Measurements from ENCODE around the gene KRTAP4-3.
"Not testable (repeated sequence)": the region's sequence is repeated elsewhere in the genome, so short reads cannot be mapped to it uniquely, and the experiment has no call there.

The KRTAP4-3 gene

DNA sequence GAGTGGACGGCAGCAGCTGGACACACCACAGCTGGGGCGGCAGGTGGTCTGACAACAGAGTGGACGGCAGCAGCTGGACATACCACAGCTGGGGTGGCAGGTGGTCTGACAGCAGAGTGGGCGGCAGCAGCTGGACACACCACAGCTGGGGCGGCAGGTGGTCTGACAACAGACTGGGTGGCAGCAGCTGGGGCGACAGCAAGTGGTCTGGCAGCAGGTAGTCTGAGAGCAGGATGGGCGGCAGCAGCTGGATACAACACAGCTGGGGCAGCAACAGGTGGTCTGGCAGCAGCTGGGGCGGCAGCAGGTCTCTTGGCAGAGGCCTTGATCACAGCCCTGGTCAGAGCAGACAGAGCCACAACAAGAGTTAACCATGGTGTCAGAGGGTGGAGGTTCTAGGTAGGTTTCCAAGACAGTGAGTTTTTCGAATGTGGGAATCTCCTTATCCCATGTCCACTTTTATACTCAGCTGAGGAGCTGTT is 16.5 kb upstream of the KRTAP4-3 start, which contains the start of gene KRTAP4-1:
TSS of gene KRTAP4-1 (minus strand) at position 432 of the 482 bp plus-strand sequence. CDS start at position 375, 57 bp downstream.
- no peak within 1 kb of the TSS for H3K27ac ChIP-seq (ENCODE audit: low read depth, low read length, severe bottlenecking)
- 83 to 93% methylated on average over 5 to 6 of the region's 9 CpGs for WGBS, 2 experiments (ENCODE audit: insufficient coverage in 2 of 2)

DNA sequence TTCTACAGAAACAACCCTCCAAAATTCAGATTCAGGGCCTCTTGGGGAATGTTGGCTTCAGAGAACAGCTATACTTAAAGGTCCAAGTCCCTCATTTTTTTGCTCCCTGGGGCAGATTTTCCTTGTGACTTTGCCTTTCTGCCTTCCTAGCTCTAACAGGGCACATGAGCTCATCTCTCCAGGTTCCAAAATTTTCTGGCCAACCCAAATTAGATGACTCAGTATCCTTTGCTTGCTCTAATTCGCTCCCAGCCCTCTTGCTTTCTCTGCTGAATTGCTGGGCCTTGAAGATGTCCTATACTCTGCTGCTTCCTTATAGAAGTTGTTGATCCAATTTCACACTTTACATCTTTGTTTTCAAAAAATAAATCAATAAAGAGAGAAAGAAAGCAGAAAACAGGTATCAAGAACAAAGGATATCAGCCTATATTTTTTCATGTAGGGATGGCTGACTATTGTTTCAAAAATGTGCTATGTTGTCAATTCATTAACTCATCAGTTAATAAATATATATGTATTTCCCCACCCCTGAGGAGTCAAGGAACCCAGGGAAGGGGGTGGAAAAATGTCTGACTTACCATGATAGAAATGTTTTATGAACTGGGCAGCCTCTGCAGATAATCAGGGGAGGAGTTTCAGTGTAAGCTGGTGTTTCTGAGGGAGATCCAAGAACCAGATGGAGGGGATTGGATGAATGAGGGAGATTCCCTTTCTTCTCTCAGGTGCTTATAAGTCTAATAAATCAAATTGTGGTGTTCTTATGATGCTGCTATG is 11.0 kb upstream of the KRTAP4-3 start:
- H3K36me3 ChIP-seq (ENCODE audit: control insufficient read depth, insufficient read depth, low read length), result no peaks in the 10 kb centered on the region
- 80% methylated on average over 1 of the region's 1 CpG; no CpG with 5 or more reads in 1 of the 2 experiments for WGBS, 2 experiments (ENCODE audit: insufficient coverage in 2 of 2)
- H3K9me3 ChIP-seq (ENCODE audit: control insufficient read depth, low read length), result no peaks in the 10 kb centered on the region
- no peak overlapping the region for H3K27ac ChIP-seq (ENCODE audit: low read depth, low read length, severe bottlenecking)
- no peaks in the 10 kb centered on the region for H3K4me1 ChIP-seq (ENCODE audit: control insufficient read depth, insufficient read depth, low read length, poor library complexity, severe bottlenecking)
- no peak overlapping the region for H3K4me3 ChIP-seq (ENCODE audit: extremely low read depth, insufficient read depth, low read length, poor library complexity, severe bottlenecking)

More for the DNA sequence above, 16.5 kb upstream of the KRTAP4-3 start, which contains the start of gene KRTAP4-1:
- Histone ChIP-seq H3K36me3 (ENCODE audit: control insufficient read depth, insufficient read depth, low read length) (no peaks in the 10 kb centered on the region), H3K4me3 (ENCODE audit: extremely low read depth, insufficient read depth, low read length, poor library complexity, severe bottlenecking) (no peak within 1 kb of the TSS), H3K9me3 (ENCODE audit: control insufficient read depth, low read length) (no peaks in the 10 kb centered on the region), H3K4me1 (ENCODE audit: control insufficient read depth, insufficient read depth, low read length, poor library complexity, severe bottlenecking) (no peaks in the 10 kb centered on the region)

DNA sequence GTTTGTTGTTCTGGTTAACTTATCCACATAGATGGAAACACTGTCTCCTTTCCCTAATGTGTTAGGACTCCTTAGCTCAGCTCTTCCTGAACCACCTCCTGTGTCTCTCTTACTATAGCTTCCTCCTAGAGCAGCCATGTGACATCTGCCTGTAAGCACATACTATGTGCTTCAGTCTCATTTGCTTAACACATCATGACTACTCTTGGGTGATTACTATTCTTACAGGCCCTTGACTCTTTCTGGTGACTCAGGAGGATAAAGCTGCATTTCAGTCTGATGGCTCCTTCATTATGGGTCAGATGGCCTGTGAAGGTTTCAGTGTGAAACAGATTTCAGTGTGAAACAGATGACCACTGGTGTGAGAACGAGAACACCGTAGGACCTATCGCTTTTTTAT is 10.3 kb upstream of the KRTAP4-3 start:
- 100% methylated on average over 2 of the region's 3 CpGs for WGBS, 2 experiments (ENCODE audit: insufficient coverage in 2 of 2)
- H3K4me1 ChIP-seq (ENCODE audit: control insufficient read depth, insufficient read depth, low read length, poor library complexity, severe bottlenecking), result no peaks in the 10 kb centered on the region
- no peaks in the 10 kb centered on the region for H3K9me3 ChIP-seq (ENCODE audit: control insufficient read depth, low read length)
- H3K4me3 ChIP-seq (ENCODE audit: extremely low read depth, insufficient read depth, low read length, poor library complexity, severe bottlenecking), result no peak overlapping the region
- H3K36me3 ChIP-seq (ENCODE audit: control insufficient read depth, insufficient read depth, low read length), result no peaks in the 10 kb centered on the region
- no peak overlapping the region for H3K27ac ChIP-seq (ENCODE audit: low read depth, low read length, severe bottlenecking)

DNA sequence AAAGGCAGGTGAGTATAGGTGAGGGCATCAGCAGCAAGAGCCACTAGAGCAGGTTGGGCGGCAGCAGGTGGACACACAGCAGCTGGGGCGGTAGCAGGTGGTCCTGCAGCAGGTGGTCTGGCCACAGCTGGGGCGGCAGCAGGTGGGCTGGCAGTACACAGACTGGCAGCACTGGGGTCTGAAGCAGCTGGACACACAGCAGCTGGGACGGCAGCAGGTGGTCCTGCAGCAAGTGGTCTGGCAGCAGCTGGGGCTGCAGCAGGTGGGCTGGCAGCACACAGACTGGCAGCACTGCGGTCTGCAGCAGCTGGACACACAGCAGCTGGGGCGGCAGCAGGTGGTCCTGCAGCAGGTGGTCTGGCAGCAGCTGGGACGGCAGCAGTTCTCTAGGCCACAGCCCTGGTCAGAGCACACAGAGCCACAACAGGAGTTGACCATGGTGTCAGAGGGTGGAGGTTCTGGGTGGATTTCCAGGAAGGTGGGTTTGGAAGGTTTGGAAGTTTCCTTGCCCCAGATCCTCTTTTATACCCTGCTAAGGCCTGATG is 9.8 kb upstream of the KRTAP4-3 start, which contains the start of gene KRTAP4-2:
TSS of gene KRTAP4-2 (minus strand) at position 495 of the 545 bp plus-strand sequence. CDS start at position 438, 57 bp downstream.
- H3K9me3 ChIP-seq (ENCODE audit: control insufficient read depth, low read length), result no peaks in the 10 kb centered on the region
- no peak within 1 kb of the TSS for H3K4me3 ChIP-seq (ENCODE audit: extremely low read depth, insufficient read depth, low read length, poor library complexity, severe bottlenecking)
- no peaks in the 10 kb centered on the region for H3K4me1 ChIP-seq (ENCODE audit: control insufficient read depth, insufficient read depth, low read length, poor library complexity, severe bottlenecking)
- no peaks in the 10 kb centered on the region for H3K36me3 ChIP-seq (ENCODE audit: control insufficient read depth, insufficient read depth, low read length)
- 94 to 97% methylated on average over 4 of the region's 7 CpGs for WGBS, 2 experiments (ENCODE audit: insufficient coverage in 2 of 2)
- no peak within 1 kb of the TSS for H3K27ac ChIP-seq (ENCODE audit: low read depth, low read length, severe bottlenecking)

DNA sequence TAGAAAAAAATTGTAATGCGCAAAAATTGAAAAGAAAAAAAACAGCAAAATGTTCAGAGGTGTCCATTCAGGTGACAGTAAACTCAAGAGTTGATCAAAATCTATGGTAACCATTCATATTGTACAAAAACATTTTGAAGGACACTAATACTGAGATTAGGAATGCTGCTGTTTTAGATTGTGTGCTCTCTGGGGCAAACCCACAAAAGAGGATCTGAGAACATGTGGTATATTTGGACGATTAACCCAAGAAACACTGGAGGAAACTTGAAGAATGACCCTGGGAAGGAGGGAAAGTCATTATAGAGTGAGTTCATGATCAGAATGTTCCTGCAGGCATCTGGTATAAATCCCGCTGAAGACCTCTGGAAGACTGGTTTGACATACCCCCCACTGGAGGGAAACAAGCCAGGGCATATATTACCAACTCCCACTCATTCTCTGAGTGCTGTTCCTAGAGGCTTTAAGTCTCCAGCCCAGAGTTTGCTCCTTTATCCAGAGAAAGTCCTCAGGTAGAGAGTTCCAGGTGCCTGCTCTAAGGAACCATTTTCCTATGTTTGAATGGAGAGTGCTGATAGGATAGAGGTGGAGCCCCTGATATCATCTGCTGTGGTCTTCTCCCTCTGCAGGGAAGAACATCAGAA is 8.8 kb upstream of the KRTAP4-3 start:
- Histone ChIP-seq H3K4me3 (ENCODE audit: extremely low read depth, insufficient read depth, low read length, poor library complexity, severe bottlenecking) (no peak overlapping the region), H3K4me1 (ENCODE audit: control insufficient read depth, insufficient read depth, low read length, poor library complexity, severe bottlenecking) (no peaks in the 10 kb centered on the region), H3K36me3 (ENCODE audit: control insufficient read depth, insufficient read depth, low read length) (no peaks in the 10 kb centered on the region), H3K27ac (ENCODE audit: low read depth, low read length, severe bottlenecking) (no peak overlapping the region), H3K9me3 (ENCODE audit: control insufficient read depth, low read length) (no peaks in the 10 kb centered on the region)
- WGBS, 2 experiments (ENCODE audit: insufficient coverage in 2 of 2), result 77 to 86% methylated on average over 2 to 3 of the region's 3 CpGs

DNA sequence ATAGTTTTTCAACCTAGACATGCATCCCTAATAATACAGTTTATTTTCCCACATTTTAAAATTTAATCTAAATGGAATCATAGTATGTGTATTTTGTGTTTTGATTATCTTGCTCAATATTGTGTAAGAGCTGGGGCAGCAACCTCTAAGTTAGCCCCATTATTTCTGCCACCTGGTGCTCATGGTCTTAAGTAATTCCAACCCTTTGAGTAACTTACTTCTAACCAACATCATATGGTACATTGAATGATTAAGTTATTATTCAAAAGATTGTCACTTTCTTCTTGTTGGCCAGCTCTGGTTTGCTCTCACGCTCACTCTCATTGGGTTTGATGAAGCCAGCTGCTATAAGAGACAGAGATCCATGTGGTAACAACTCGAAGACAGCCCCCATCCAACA is 3.9 kb upstream of the KRTAP4-3 start:
- 67 to 89% methylated on average over 1 of the region's 2 CpGs for WGBS, 2 experiments (ENCODE audit: insufficient coverage in 2 of 2)
- H3K36me3 ChIP-seq (ENCODE audit: control insufficient read depth, insufficient read depth, low read length), result no peaks in the 10 kb centered on the region
- H3K27ac ChIP-seq (ENCODE audit: low read depth, low read length, severe bottlenecking), result no peak overlapping the region
- H3K4me3 ChIP-seq (ENCODE audit: extremely low read depth, insufficient read depth, low read length, poor library complexity, severe bottlenecking), result no peak overlapping the region
- no peaks in the 10 kb centered on the region for H3K9me3 ChIP-seq (ENCODE audit: control insufficient read depth, low read length)
- H3K4me1 ChIP-seq (ENCODE audit: control insufficient read depth, insufficient read depth, low read length, poor library complexity, severe bottlenecking), result no peaks in the 10 kb centered on the region

DNA sequence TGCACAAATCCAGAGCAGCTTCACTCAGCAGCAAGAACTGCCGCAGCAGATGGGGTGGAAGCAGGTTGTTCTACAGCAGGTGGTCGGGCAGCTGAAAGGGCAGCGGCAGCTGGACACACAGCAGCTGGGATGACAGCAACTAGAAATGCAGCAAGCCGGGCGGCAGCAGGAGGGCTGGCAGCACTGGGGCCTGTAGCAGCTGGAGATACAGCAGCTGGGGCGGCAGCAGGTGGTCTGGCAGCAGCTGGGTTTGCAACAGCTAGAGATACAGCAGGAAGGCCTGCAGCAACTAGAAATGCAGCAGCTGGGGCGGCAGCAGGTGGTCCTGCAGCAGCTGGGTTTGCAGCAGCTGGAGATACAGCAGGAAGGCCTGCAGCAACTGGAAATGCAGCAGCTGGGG is 460 bp downstream of the KRTAP4-3 start:
- WGBS, 2 experiments (ENCODE audit: insufficient coverage in 2 of 2), result 69 to 91% methylated on average over 5 to 7 of the region's 7 CpGs
- H3K27ac ChIP-seq (ENCODE audit: low read depth, low read length, severe bottlenecking), result no peak overlapping the region

DNA sequence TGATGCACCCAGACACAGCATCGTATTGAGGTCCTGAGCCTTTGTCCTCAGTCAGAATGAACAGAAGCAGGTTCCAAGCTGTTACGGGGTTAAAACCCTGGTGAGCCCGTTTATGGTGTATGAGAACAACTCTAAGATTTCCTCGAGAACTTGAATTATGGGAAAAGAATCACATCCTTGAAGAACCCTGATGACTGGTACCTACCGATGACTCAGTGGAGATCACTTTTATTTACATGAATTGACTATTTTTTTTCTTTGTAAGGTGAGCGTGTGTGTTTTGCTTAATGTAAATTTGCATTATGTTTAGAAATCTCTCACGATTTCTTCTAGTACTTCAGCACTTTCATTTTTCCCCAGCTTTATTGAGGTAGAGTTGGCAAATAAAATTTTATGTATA is 4.2 kb downstream of the KRTAP4-3 start:
- 81 to 90% methylated on average over 4 to 5 of the region's 7 CpGs for WGBS, 2 experiments (ENCODE audit: insufficient coverage in 2 of 2)

More for the DNA sequence above, 460 bp downstream of the KRTAP4-3 start:
- no peak overlapping the region for H3K4me3 ChIP-seq (ENCODE audit: extremely low read depth, insufficient read depth, low read length, poor library complexity, severe bottlenecking)
- H3K4me1 ChIP-seq (ENCODE audit: control insufficient read depth, insufficient read depth, low read length, poor library complexity, severe bottlenecking), result no peaks in the 10 kb centered on the region
- H3K36me3 ChIP-seq (ENCODE audit: control insufficient read depth, insufficient read depth, low read length), result no peaks in the 10 kb centered on the region
- H3K9me3 ChIP-seq (ENCODE audit: control insufficient read depth, low read length), result no peaks in the 10 kb centered on the region

DNA sequence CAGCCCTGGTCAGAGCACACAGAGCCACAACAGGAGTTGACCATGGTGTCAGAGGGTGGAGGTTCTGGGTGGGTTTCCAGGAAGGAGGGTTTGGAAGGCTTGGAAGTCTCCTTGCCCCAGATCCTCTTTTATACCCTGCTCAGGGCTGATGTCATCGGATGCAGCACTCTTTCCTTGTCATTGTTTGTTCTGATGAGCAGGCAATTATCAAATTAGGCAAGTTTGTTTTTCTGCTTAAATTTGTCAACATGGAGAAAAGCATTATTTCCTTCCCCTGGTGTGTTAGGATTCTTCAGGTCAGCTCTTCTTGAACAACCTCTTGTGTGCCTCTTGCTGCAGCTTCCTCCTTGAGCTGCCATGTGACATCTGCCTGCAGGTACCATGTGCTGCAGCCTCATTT is 7.4 kb downstream of the KRTAP4-3 start, which contains the start of gene KRTAP4-4:
TSS of gene KRTAP4-4 (minus strand) at position 101 of the 400 bp plus-strand sequence. CDS start at position 44, 57 bp downstream.
- H3K4me3 ChIP-seq (ENCODE audit: extremely low read depth, insufficient read depth, low read length, poor library complexity, severe bottlenecking), result no peak within 1 kb of the TSS
- 100% methylated on average over 1 of the region's 1 CpG; no CpG with 5 or more reads in 1 of the 2 experiments for WGBS, 2 experiments (ENCODE audit: insufficient coverage in 2 of 2)
- H3K9me3 ChIP-seq (ENCODE audit: control insufficient read depth, low read length), result no peaks in the 10 kb centered on the region
- no peaks in the 10 kb centered on the region for H3K4me1 ChIP-seq (ENCODE audit: control insufficient read depth, insufficient read depth, low read length, poor library complexity, severe bottlenecking)
- H3K27ac ChIP-seq (ENCODE audit: low read depth, low read length, severe bottlenecking), result no peak within 1 kb of the TSS
- H3K36me3 ChIP-seq (ENCODE audit: control insufficient read depth, insufficient read depth, low read length), result no peaks in the 10 kb centered on the region

More for the DNA sequence above, 4.2 kb downstream of the KRTAP4-3 start:
- no peaks in the 10 kb centered on the region for H3K4me1 ChIP-seq (ENCODE audit: control insufficient read depth, insufficient read depth, low read length, poor library complexity, severe bottlenecking)
- no peaks in the 10 kb centered on the region for H3K9me3 ChIP-seq (ENCODE audit: control insufficient read depth, low read length)
- H3K27ac ChIP-seq (ENCODE audit: low read depth, low read length, severe bottlenecking), result no peak overlapping the region
- no peak overlapping the region for H3K4me3 ChIP-seq (ENCODE audit: extremely low read depth, insufficient read depth, low read length, poor library complexity, severe bottlenecking)
- H3K36me3 ChIP-seq (ENCODE audit: control insufficient read depth, insufficient read depth, low read length), result no peaks in the 10 kb centered on the region

DNA sequence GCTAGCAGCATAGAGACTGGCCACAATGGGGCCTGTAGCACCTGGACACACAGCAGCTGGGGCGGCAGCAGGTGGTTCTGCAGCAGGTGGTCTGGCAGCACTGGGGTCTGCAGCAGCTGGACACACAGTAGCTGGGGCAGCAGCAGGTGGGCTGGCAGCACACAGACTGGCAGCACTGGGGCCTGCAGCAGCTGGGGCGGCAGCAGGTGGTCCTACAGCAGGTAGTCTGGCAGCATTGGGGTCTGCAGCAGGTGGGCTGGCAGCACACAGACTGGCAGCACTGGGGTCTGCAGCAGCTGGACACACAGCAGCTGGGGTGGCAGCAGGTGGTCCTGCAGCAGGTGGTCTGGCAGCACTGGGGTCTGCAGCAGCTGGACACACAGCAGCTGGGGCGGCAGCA is 7.8 kb downstream of the KRTAP4-3 start:
- not testable (repeated sequence) for H3K36me3 ChIP-seq (ENCODE audit: control insufficient read depth, insufficient read depth, low read length); H3K27ac ChIP-seq (ENCODE audit: low read depth, low read length, severe bottlenecking); H3K4me1 ChIP-seq (ENCODE audit: control insufficient read depth, insufficient read depth, low read length, poor library complexity, severe bottlenecking); H3K4me3 ChIP-seq (ENCODE audit: extremely low read depth, insufficient read depth, low read length, poor library complexity, severe bottlenecking); H3K9me3 ChIP-seq (ENCODE audit: control insufficient read depth, low read length)
- 82 to 85% methylated on average over 1 to 2 of the region's 3 CpGs for WGBS, 2 experiments (ENCODE audit: insufficient coverage in 2 of 2)
